Umbilical cord (tissue), 2 donors: ENCODE measurements around the gene PAPLN. TPM values are rescaled to one million over a fixed set of nuclear protein-coding genes. Genes with fewer than 3 reads are reported as not detected.
"Not testable (repeated sequence)": the region's sequence is repeated elsewhere in the genome, so short reads cannot be mapped to it uniquely, and the experiment has no call there.

ENCODE experiments used
- DNase-seq: peaks from one replicate; pipeline ENCODE4 v3.0.0-alpha.2; 2015; ENCODE audit warnings: low spot score
- total RNA-seq: library from RNA; depleted of rRNA; stranded (reverse); fragments of >200 nt; gene quantifications from one replicate; pipeline ENCODE4 v1.2.3, GENCODE V29; 2014; ENCODE audit warnings: low replicate concordance; ENCODE audit not compliant: insufficient read depth

The PAPLN gene
- total RNA-seq, 1 donor from 2014 or later: 5.1 TPM

GRCh38 chr14:73285979-73286378 is 48.7 kb downstream of the PAPLN start:
- DNase-seq: no peak

- no peak for DNase-seq
These were observed 49.3 kb downstream of the PAPLN start for GRCh38 chr14:73286598-73286997.

- peak; percentile 10 for DNase-seq
These were observed 49.8 kb downstream of the PAPLN start for GRCh38 chr14:73287071-73287470.

- no peak for DNase-seq
These were observed 52.0 kb downstream of the PAPLN start for GRCh38 chr14:73289308-73289707.

GRCh38 chr14:73289729-73290128 is 52.4 kb downstream of the PAPLN start:
- no peak for DNase-seq

GRCh38 chr14:73290279-73290678 is 53.0 kb downstream of the PAPLN start:
- no peak for DNase-seq

GRCh38 chr14:73293782-73294781 is 56.8 kb downstream of the PAPLN start:
- DNase-seq: no peak

GRCh38 chr14:73295198-73295796 is 58.0 kb downstream of the PAPLN start:
- DNase-seq: peak; percentile 24

GRCh38 chr14:73305499-73305898 is 68.2 kb downstream of the PAPLN start:
- DNase-seq: no peak

- no peak for DNase-seq
These were observed 70.0 kb downstream of the PAPLN start for GRCh38 chr14:73307261-73307660.

GRCh38 chr14:73309207-73309606 is 71.9 kb downstream of the PAPLN start:
- not testable (repeated sequence) for DNase-seq

- DNase-seq: no peak
These were observed 74.4 kb downstream of the PAPLN start for GRCh38 chr14:73311708-73312030.

GRCh38 chr14:73312687-73313086 is 75.4 kb downstream of the PAPLN start:
- no peak for DNase-seq

GRCh38 chr14:73313151-73313550 is 75.8 kb downstream of the PAPLN start:
- DNase-seq: no peak

GRCh38 chr14:73323896-73324399 is 86.6 kb downstream of the PAPLN start:
- peak; percentile 35 for DNase-seq

Other genes with a start within 250 kb of the PAPLN start
- 10.6 TPM for gene ZFYVE1, start 210.4 kb upstream of the PAPLN start, total RNA-seq
- 51.5 TPM for gene RBM25, start 179.0 kb upstream of the PAPLN start, total RNA-seq
- 42.9 TPM for gene PSEN1, start 101.0 kb upstream of the PAPLN start, total RNA-seq
- gene NUMB, start 221.0 kb downstream of the PAPLN start, total RNA-seq: 24.6 TPM